Hepatocyte (in vitro differentiated cells): Measurements from ENCODE around the gene BAZ1A. TPM values are rescaled to one million over a fixed set of nuclear protein-coding genes. Genes with fewer than 3 reads are reported as not detected.
"Not testable (repeated sequence)": the region's sequence is repeated elsewhere in the genome, so short reads cannot be mapped to it uniquely, and the experiment has no call there.

Experiments used
- DNase-seq: peaks from one replicate; pipeline ENCODE4 v3.0.0-alpha.2; 2016; ENCODE audit warnings: low spot score
- H2AFZ ChIP-seq: fragments of 200-600 bp; sonication (generic); 2 replicates; pipeline ENCODE4 v1.6.0; 2016; ENCODE audit warnings: antibody characterized with exemption, mild to moderate bottlenecking
- H3K27ac ChIP-seq: fragments of 200-600 bp; sonication (generic); 2 replicates; pipeline ENCODE4 v1.5.1; 2016; ENCODE audit warnings: mild to moderate bottlenecking
- H3K27me3 ChIP-seq: fragments of 200-600 bp; sonication (generic); 2 replicates; pipeline ENCODE4 v1.6.1; 2016
- H3K36me3 ChIP-seq: fragments of 200-600 bp; sonication (generic); replicated peaks from 2 replicates; pipeline ENCODE4 v1.5.1; 2016; ENCODE audit warnings: low read depth; ENCODE audit not compliant: insufficient read depth
- H3K4me1 ChIP-seq: fragments of 200-600 bp; sonication (generic); 2 replicates; pipeline ENCODE4 v1.5.1; 2016; ENCODE audit warnings: mild to moderate bottlenecking, moderate library complexity; ENCODE audit not compliant: insufficient read depth
- H3K4me2 ChIP-seq: fragments of 200-600 bp; sonication (generic); 2 replicates; pipeline ENCODE4 v1.6.0; 2016
- H3K4me3 ChIP-seq: fragments of 200-600 bp; sonication (generic); 2 replicates; pipeline ENCODE4 v1.5.1; 2016; ENCODE audit warnings: mild to moderate bottlenecking
- H3K79me2 ChIP-seq: fragments of 200-600 bp; sonication (generic); 2 replicates; pipeline ENCODE4 v1.6.0; 2017; ENCODE audit warnings: mild to moderate bottlenecking
- H3K9me2 ChIP-seq: fragments of 200-600 bp; sonication (generic); replicated peaks from 2 replicates; pipeline ENCODE4 v1.6.0; 2017; ENCODE audit warnings: mild to moderate bottlenecking; ENCODE audit not compliant: insufficient read depth
- H3K9me3 ChIP-seq: fragments of 200-600 bp; sonication (generic); 2 replicates; pipeline ENCODE4 v1.5.1; 2016; ENCODE audit warnings: low read depth, mild to moderate bottlenecking
- H4K20me1 ChIP-seq: fragments of 200-600 bp; sonication (generic); 2 replicates; pipeline ENCODE4 v1.6.0; 2016; ENCODE audit warnings: mild to moderate bottlenecking; ENCODE audit not compliant: insufficient read depth, poor library complexity, severe bottlenecking
- CTCF ChIP-seq: fragments of 200-600 bp; sonication (generic); IDR thresholded peaks from 2 replicates; pipeline ENCODE4 v1.5.1; 2016; ENCODE audit warnings: antibody characterized with exemption, mild to moderate bottlenecking; ENCODE audit not compliant: poor library complexity
- EZH2 ChIP-seq: fragments of 200-600 bp; sonication (generic); IDR thresholded peaks from 2 replicates; pipeline ENCODE4 v1.6.1; 2016; ENCODE audit warnings: antibody characterized with exemption, mild to moderate bottlenecking, borderline replicate concordance
- EZH2phosphoT487 ChIP-seq: fragments of 200-600 bp; sonication (generic); IDR thresholded peaks from one replicate; pipeline ENCODE4 v1.6.1; 2018; ENCODE audit warnings: antibody characterized with exemption, mild to moderate bottlenecking, low read depth, moderate library complexity; ENCODE audit not compliant: unreplicated experiment, severe bottlenecking
- WGBS: methylation state at CpG from one replicate; pipeline ENCODE4 v1.1.6; 2016; ENCODE audit warnings: low lambda C conversion rate; ENCODE audit errors: missing lambda C conversion rate; 5-methylcytosine and 5-hydroxymethylcytosine counted together
- polyA plus RNA-seq: library from polyadenylated mRNA; unstranded; fragments of >200 nt; fragmentation: Nextera tagmentation; extraction: Ambion mirVana; gene quantifications from 2 replicates; pipeline ENCODE4 v1.2.1, GENCODE V29; 2016
- total RNA-seq: library from RNA; depleted of rRNA; stranded (reverse); fragments of >200 nt; gene quantifications from 2 replicates; pipeline ENCODE4 v1.2.3, GENCODE V29; 2014

Gene BAZ1A
- total and polyA plus RNA-seq, 2 experiments from 2014 or later, result 20.9 to 24.7 TPM

GRCh38 chr14:34810028-34810427 is 65.1 kb downstream of the BAZ1A start:
- DNase-seq, result no peak
- no peaks in the 10 kb centered on the region for H3K79me2 ChIP-seq
- no peak overlapping the region for H3K4me3 ChIP-seq
- WGBS, result 39% methylated on average over 2 of the region's 2 CpGs
- TF ChIP-seq EZH2 (no peak), EZH2phosphoT487 (no peak), CTCF (no peak)
- H3K4me2 ChIP-seq, result no peak overlapping the region
- H3K27ac ChIP-seq, result no peak overlapping the region
- H3K9me2 ChIP-seq, result no peaks in the 10 kb centered on the region
- no peaks in the 10 kb centered on the region for H3K4me1 ChIP-seq
- H2AFZ ChIP-seq, result no peak overlapping the region
- H3K9me3 ChIP-seq, result no peaks in the 10 kb centered on the region
- no peaks in the 10 kb centered on the region for H4K20me1 ChIP-seq
- H3K36me3 ChIP-seq, result no peaks in the 10 kb centered on the region
- H3K27me3 ChIP-seq, result no peaks in the 10 kb centered on the region

- no peaks in the 10 kb centered on the region for H3K79me2 ChIP-seq
- H3K27ac ChIP-seq, result no peak overlapping the region
- no peaks in the 10 kb centered on the region for H4K20me1 ChIP-seq
- no peaks in the 10 kb centered on the region for H3K9me3 ChIP-seq
- no peaks in the 10 kb centered on the region for H3K27me3 ChIP-seq
- no peak overlapping the region for H3K4me2 ChIP-seq
- no peak overlapping the region for H3K4me3 ChIP-seq
- no peak overlapping the region for H2AFZ ChIP-seq
- no peaks in the 10 kb centered on the region for H3K9me2 ChIP-seq
- WGBS, result 94% methylated on average over 3 of the region's 3 CpGs
- TF ChIP-seq CTCF (no peak), EZH2 (no peak), EZH2phosphoT487 (no peak)
- no peaks in the 10 kb centered on the region for H3K36me3 ChIP-seq
- no peaks in the 10 kb centered on the region for H3K4me1 ChIP-seq
- no peak for DNase-seq
These were observed 68.9 kb downstream of the BAZ1A start for GRCh38 chr14:34806257-34806656.

DNA sequence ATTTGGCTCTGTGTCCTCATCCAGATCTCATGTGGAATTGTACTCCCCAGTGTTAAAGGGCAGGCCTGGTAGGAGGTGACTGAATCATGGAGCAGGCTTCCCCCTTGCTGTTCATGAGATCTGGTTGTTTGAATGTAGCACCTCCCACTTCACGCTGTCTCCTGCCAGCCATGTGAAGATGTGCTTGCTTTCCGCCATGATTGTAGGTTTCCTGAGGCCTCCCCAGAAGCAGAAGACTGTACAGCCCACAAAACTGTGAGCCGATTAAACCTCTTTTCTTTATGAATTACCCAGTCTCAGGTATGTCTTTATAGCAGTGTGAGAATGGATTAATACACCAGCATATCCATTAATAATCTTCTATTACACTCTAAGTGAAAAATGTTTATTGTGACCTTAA is 70.2 kb downstream of the BAZ1A start:
- Histone ChIP-seq H3K4me2 (no peak overlapping the region), H3K9me2 (no peaks in the 10 kb centered on the region), H2AFZ (no peak overlapping the region), H3K4me1 (no peaks in the 10 kb centered on the region), H3K4me3 (no peak overlapping the region), H4K20me1 (no peaks in the 10 kb centered on the region), H3K79me2 (no peaks in the 10 kb centered on the region), H3K9me3 (no peaks in the 10 kb centered on the region), H3K27me3 (no peaks in the 10 kb centered on the region), H3K36me3 (no peaks in the 10 kb centered on the region), H3K27ac (no peak overlapping the region)
- no peak for DNase-seq
- WGBS, result 99% methylated on average over 3 of the region's 3 CpGs
- TF ChIP-seq EZH2phosphoT487, result no peak
- TF ChIP-seq EZH2, result no peak
- no peak for TF ChIP-seq CTCF

DNA sequence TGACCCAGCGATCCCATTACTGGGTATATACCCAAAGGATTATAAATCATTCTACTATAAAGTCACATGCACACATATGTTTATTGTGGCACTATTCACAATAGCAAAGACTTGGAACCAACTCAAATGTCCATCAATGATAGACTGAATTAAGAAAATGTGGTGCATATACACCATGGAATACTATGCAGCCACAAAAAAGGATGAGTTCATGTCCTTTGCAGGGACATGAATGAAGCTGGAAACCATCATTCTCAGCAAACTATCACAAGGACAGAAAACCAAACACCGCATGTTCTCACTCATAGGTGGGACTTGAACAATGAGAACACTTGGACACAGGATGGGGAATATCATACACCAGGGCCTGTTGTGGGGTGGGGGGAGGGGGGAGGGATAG is 76.3 kb downstream of the BAZ1A start:
- not testable (repeated sequence) for H2AFZ ChIP-seq, H3K36me3 ChIP-seq, H3K4me1 ChIP-seq, H3K4me2 ChIP-seq, H4K20me1 ChIP-seq, H3K79me2 ChIP-seq, H3K27me3 ChIP-seq, H3K9me3 ChIP-seq, H3K27ac ChIP-seq, DNase-seq, H3K4me3 ChIP-seq, H3K9me2 ChIP-seq
- WGBS, result 100% methylated on average over 2 of the region's 2 CpGs
